Testis (tissue), 2 donors: Measurements from ENCODE around the gene KLHL29.

Experiments
- CTCF ChIP-seq, 3 experiments: fragments of 450-650 bp in 2 of 3; fragments of 200-600 bp in 1 of 3; sonication (generic) in 1 of 3; IDR thresholded peaks; one replicate each; pipeline ENCODE4 v1.5.1; 2016 to 2019; ENCODE audit warnings: antibody characterized with exemption in 3 of 3, mild to moderate bottlenecking in 2 of 3, moderate library complexity in 1 of 3
- POLR2A ChIP-seq: fragments of 450-650 bp; IDR thresholded peaks from one replicate; pipeline ENCODE4 v1.6.1; 2017; ENCODE audit warnings: antibody characterized with exemption, mild to moderate bottlenecking, moderate library complexity

GRCh38 chr2:23601301-23601965, 216.5 kb downstream of the KLHL29 start:
- no peak for TF ChIP-seq POLR2A
- TF ChIP-seq CTCF (IDR thresholded peaks at IDR 0.05) = no peak
